Testis (tissue), 2 donors: ENCODE measurements around the gene IGFBP6.
A peak's percentile ranks its signal among the peaks of the same experiment; 100 is the strongest.

Experiments
- POLR2A ChIP-seq: fragments of 450-650 bp; IDR thresholded peaks from one replicate; pipeline ENCODE4 v1.6.1; 2017; ENCODE audit warnings: antibody characterized with exemption, mild to moderate bottlenecking, moderate library complexity
- TF ChIP-seq, protein P1 (sequence below), 3 experiments: fragments of 450-650 bp in 2 of 3; fragments of 200-600 bp in 1 of 3; sonication (generic) in 1 of 3; IDR thresholded peaks; one replicate each; pipeline ENCODE4 v1.5.1; 2016 to 2019; ENCODE audit warnings: antibody characterized with exemption in 3 of 3, mild to moderate bottlenecking in 2 of 3, moderate library complexity in 1 of 3

DNA sequence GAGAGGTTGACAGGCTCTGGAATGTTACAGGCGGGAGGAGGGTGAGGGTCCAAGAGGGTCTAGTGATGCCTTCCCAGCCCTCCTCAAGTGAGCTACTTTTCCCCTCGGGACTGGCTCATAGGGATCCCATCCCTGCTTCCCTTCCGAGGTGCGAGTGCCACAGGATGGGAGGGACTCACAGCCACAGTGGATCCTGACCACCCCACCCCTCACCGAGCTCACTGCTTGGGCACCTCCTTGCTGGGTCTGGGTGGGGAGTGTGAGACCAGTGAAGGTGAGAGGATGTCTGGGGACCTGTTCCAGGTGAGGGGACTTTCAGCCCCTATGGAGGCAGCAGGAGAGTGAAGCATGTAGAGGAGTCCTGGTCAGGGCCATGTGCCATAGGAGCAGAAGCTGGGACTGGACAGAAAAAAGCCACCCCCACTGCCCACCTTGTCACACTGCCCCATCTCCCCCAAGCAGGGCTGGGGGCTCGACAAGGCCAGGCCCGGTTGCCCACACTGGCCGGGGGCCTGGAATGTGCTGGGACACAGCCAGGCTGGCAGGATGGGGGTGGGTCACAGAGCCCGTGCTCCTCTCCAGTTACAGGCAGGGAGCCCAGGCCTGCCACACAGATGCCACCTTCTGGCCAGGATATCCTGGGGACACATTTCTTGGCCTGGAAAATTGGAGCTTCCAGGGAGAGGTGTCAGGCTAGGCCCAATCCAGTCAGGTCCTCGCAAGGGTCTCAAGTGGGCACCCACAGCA lies 49.3 kb upstream of the IGFBP6 start:
- TF ChIP-seq, protein P1, sequence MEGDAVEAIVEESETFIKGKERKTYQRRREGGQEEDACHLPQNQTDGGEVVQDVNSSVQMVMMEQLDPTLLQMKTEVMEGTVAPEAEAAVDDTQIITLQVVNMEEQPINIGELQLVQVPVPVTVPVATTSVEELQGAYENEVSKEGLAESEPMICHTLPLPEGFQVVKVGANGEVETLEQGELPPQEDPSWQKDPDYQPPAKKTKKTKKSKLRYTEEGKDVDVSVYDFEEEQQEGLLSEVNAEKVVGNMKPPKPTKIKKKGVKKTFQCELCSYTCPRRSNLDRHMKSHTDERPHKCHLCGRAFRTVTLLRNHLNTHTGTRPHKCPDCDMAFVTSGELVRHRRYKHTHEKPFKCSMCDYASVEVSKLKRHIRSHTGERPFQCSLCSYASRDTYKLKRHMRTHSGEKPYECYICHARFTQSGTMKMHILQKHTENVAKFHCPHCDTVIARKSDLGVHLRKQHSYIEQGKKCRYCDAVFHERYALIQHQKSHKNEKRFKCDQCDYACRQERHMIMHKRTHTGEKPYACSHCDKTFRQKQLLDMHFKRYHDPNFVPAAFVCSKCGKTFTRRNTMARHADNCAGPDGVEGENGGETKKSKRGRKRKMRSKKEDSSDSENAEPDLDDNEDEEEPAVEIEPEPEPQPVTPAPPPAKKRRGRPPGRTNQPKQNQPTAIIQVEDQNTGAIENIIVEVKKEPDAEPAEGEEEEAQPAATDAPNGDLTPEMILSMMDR (IDR thresholded peaks at IDR 0.05): peak in 1 of 3 experiments; percentile 15
- no peak for TF ChIP-seq POLR2A
